Glutamatergic neuron (in vitro differentiated cells): ENCODE results near the gene RARA. TPM values are rescaled to one million over a fixed set of nuclear protein-coding genes. Genes with fewer than 3 reads are reported as not detected.
"Not testable (repeated sequence)": the region's sequence is repeated elsewhere in the genome, so short reads cannot be mapped to it uniquely, and the experiment has no call there.

Source experiments
- DNase-seq: peaks from one replicate; pipeline ENCODE4 v3.0.0; 2022
- H3K27ac Mint-ChIP-seq: one replicate; pipeline ENCODE4 v1.8.0; 2020; ENCODE audit warnings: mild to moderate bottlenecking, mixed read lengths, inconsistent platforms; ENCODE audit not compliant: unreplicated experiment
- H3K27me3 Mint-ChIP-seq: one replicate; pipeline ENCODE4 v1.8.0; 2020; ENCODE audit warnings: mild to moderate bottlenecking, moderate library complexity, mixed read lengths, inconsistent platforms; ENCODE audit not compliant: unreplicated experiment
- H3K36me3 Mint-ChIP-seq: one replicate; pipeline ENCODE4 v1.8.0; 2020; ENCODE audit warnings: mild to moderate bottlenecking, mixed read lengths, inconsistent platforms; ENCODE audit not compliant: unreplicated experiment
- H3K4me1 Mint-ChIP-seq: one replicate; pipeline ENCODE4 v1.8.0; 2020; ENCODE audit warnings: mild to moderate bottlenecking, low read depth, mixed read lengths, inconsistent platforms; ENCODE audit not compliant: unreplicated experiment
- H3K4me3 Mint-ChIP-seq: one replicate; pipeline ENCODE4 v1.8.0; 2020; ENCODE audit warnings: mild to moderate bottlenecking, mixed read lengths, inconsistent platforms; ENCODE audit not compliant: unreplicated experiment
- H3K9me3 Mint-ChIP-seq: one replicate; pipeline ENCODE4 v1.8.0; 2020; ENCODE audit warnings: mild to moderate bottlenecking, moderate library complexity, mixed read lengths, inconsistent platforms; ENCODE audit not compliant: unreplicated experiment
- CTCF ChIP-seq: fragments of 200-600 bp; sonication (generic); IDR thresholded peaks from one replicate; pipeline ENCODE4 v1.5.0; 2021; ENCODE audit not compliant: partially characterized antibody, unreplicated experiment
- total RNA-seq: library from RNA; stranded (reverse); fragmentation: NEBNext Ultra II Directional; extraction: Animal tissue kit (Norgen Biotek cat#: 25700); gene quantifications from one replicate; pipeline ENCODE4 v1.2.1, GENCODE V29; 2021; ENCODE audit not compliant: unreplicated experiment

Gene RARA
- total RNA-seq, 1 donor from 2014 or later: 26.2 TPM

DNA sequence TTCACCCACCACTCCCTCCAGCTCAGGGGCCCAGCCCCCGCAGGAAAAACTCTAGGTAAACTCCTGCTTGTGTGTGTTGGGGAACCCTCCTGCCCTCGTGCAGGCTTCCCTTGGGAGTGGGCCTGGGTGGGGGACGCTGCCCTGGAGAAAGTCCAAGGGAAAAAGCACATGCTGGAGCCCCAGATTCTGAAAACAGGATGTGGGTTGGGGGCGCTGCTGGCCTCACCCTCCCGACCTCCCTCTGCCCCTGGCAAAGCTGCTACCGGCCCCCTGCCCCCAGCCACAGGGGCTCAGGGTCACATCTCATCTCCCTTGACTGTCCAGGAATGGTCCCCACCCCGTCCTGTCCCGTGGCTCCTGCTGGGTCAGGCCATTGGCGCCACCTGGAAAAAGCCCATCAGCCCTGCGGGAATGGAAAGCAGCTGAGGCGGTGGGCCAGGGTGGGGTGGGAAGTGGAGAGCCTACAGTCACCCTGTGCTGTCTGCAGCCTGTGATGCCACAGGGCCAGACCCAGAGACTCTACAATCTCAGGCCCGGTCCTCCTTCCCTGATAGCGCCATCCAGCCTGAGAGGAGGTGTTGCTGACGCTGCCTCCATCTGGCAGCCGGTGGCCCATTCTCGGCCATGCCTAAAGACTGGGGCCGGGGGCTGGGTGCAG, 58.0 kb downstream of the RARA start:
- H3K9me3 Mint-ChIP-seq: peaks cover 2% of the 10 kb centered on the region
- H3K36me3 Mint-ChIP-seq: no peaks in the 10 kb centered on the region
- peaks cover 1% of the 10 kb centered on the region for H3K4me1 Mint-ChIP-seq
- no peak overlapping the region for H3K4me3 Mint-ChIP-seq
- TF ChIP-seq CTCF: no peak
- peaks cover 6% of the 10 kb centered on the region for H3K27me3 Mint-ChIP-seq
- H3K27ac Mint-ChIP-seq: no peak overlapping the region
- no peak for DNase-seq

- not testable (repeated sequence) for H3K27ac Mint-ChIP-seq, DNase-seq, H3K36me3 Mint-ChIP-seq, H3K4me1 Mint-ChIP-seq, H3K9me3 Mint-ChIP-seq, H3K4me3 Mint-ChIP-seq, H3K27me3 Mint-ChIP-seq
Measured at GRCh38 chr17:40367728-40368127, 58.7 kb downstream of the RARA start.

GRCh38 chr17:40369923-40370322, 60.9 kb downstream of the RARA start:
- H3K4me1 Mint-ChIP-seq: no peaks in the 10 kb centered on the region
- TF ChIP-seq CTCF: no peak
- no peaks in the 10 kb centered on the region for H3K27me3 Mint-ChIP-seq
- H3K27ac Mint-ChIP-seq: no peak overlapping the region
- H3K36me3 Mint-ChIP-seq: peaks cover 9% of the 10 kb centered on the region
- H3K4me3 Mint-ChIP-seq: no peak overlapping the region
- H3K9me3 Mint-ChIP-seq: peaks cover 2% of the 10 kb centered on the region
- no peak for DNase-seq

DNA sequence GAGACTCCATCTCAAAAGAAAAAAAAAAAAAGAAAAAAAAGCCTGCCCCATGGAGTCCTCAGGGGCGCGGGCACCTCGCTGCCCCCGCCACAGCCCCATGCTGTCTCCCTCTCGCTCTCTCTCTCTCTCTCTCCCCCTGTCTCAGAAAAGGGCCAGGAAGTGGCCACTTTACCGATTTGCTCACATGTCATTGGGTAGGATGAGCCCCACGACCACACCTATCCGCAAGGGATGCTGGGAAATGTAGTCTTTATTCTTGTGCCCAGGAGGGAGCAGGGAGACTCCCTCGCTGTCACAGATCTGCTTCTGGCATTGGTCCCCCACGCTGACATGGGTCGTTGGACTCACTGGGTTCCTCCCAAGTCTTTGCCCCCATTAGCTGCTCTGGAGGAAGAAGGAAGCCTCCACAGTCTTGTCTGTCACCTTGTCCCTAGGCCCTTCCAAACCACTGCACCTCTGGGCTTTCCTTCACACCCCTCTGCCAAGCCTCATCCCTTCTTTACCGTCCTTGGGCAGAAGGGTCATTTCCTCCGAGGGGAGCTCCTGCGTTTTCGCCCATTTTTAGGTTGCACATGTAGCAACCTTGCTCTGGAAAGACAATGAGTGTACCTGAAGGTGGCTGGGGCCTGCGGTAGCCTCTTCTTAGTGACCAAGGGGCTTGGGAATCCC, 62.4 kb downstream of the RARA start:
- Mint-ChIP-seq H3K9me3 (no peaks in the 10 kb centered on the region), H3K4me1 (no peaks in the 10 kb centered on the region), H3K27ac (no peak overlapping the region), H3K36me3 (peaks cover 9% of the 10 kb centered on the region), H3K27me3 (no peaks in the 10 kb centered on the region), H3K4me3 (no peak overlapping the region)
- no peak for DNase-seq
- no peak for TF ChIP-seq CTCF

DNA sequence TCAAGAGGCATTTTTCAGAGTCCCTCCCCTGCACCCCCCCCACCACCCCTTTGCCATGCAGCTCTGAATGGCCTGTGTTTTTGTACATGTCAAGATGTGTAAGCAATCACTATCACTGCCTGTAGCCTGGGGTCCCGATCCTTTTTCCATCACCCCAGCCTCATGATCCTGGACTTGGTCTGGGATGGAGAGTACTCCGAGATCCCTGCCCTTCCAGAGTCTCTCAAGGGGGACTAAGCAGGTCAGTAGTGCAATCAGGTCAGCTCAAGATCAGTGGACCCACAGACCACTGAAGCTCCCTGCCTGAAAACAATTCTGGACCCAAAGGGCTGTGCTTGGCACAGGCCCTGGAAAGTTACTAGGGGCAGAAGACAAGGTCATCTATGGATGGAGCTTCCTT, 63.1 kb downstream of the RARA start:
- H3K36me3 Mint-ChIP-seq: peaks cover 9% of the 10 kb centered on the region
- H3K27ac Mint-ChIP-seq: no peak overlapping the region
- DNase-seq: no peak
- TF ChIP-seq CTCF: no peak
- H3K4me1 Mint-ChIP-seq: no peaks in the 10 kb centered on the region
- no peak overlapping the region for H3K4me3 Mint-ChIP-seq
- H3K27me3 Mint-ChIP-seq: peaks cover 2% of the 10 kb centered on the region
- no peaks in the 10 kb centered on the region for H3K9me3 Mint-ChIP-seq

DNA sequence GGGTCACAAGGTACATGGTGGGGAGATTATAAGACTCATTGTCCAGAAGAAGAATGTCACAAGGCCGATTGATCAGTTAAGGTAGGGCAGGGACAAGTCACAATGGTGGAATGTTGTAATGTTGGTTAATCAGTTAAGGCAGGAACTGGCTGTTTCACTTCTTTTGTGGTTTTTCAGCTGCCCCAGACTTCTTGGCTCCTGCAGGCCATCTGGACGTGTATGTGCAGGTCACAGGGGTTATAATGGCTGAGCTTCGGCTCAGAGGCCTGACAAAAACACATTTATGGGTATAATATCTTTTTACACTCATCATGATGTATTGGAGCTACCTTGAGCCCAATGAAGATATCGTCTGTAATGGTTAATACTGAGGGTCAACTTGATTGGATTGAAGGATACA, 63.7 kb downstream of the RARA start:
- DNase-seq, H3K4me3 Mint-ChIP-seq, H3K9me3 Mint-ChIP-seq, H3K27me3 Mint-ChIP-seq, H3K36me3 Mint-ChIP-seq, H3K4me1 Mint-ChIP-seq, H3K27ac Mint-ChIP-seq: not testable (repeated sequence)
